Suprapubic skin (tissue), 4 donors: ENCODE data around the gene ACAT2. TPM values are rescaled to one million over a fixed set of nuclear protein-coding genes. Genes with fewer than 3 reads are reported as not detected.
"Not testable (repeated sequence)": the region's sequence is repeated elsewhere in the genome, so short reads cannot be mapped to it uniquely, and the experiment has no call there.

ENCODE experiments used
- DNase-seq, 2 donors: peaks; one replicate each; pipeline ENCODE4 v3.0.0-alpha.2; 2019; ENCODE audit warnings: low spot score in 2 of 2
- H3K27ac ChIP-seq: fragments of 200-600 bp; sonication (generic); one replicate; pipeline ENCODE4 v1.5.1; 2019
- H3K27me3 ChIP-seq: fragments of 200-600 bp; sonication (generic); one replicate; pipeline ENCODE4 v1.5.1; 2019
- H3K36me3 ChIP-seq: fragments of 200-600 bp; sonication (generic); one replicate; pipeline ENCODE4 v1.5.1; 2019
- H3K4me1 ChIP-seq: fragments of 200-600 bp; sonication (generic); one replicate; pipeline ENCODE4 v1.5.1; 2019
- H3K4me3 ChIP-seq: fragments of 200-600 bp; sonication (generic); one replicate; pipeline ENCODE4 v1.5.1; 2019; ENCODE audit warnings: mild to moderate bottlenecking
- H3K9me3 ChIP-seq: fragments of 200-600 bp; sonication (generic); one replicate; pipeline ENCODE4 v1.5.1; 2019
- CTCF ChIP-seq, 2 donors: fragments of 200-600 bp in 1 of 2; fragments of 450-650 bp in 1 of 2; sonication (generic) in 1 of 2; IDR thresholded peaks; one replicate each; pipeline ENCODE4 v1.5.1; 2016 to 2019; ENCODE audit warnings: antibody characterized with exemption in 2 of 2, mild to moderate bottlenecking in 1 of 2, moderate library complexity in 1 of 2
- EP300 ChIP-seq: sonication (generic); formaldehyde crosslinking; IDR thresholded peaks from one replicate; pipeline ENCODE4 v1.6.1; 2017; ENCODE audit warnings: antibody characterized with exemption
- POLR2A ChIP-seq, 2 donors: fragments of 450-650 bp; IDR thresholded peaks; one replicate each; pipeline ENCODE4 v1.6.1; 2017; ENCODE audit warnings: antibody characterized with exemption in 2 of 2, mild to moderate bottlenecking in 2 of 2, moderate library complexity in 2 of 2
- POLR2AphosphoS5 ChIP-seq, 3 donors: sonication (generic); formaldehyde crosslinking; IDR thresholded peaks; one replicate each; pipeline ENCODE4 v1.6.1; 2017; ENCODE audit warnings: antibody characterized with exemption in 3 of 3
- WGBS: methylation state at CpG from one replicate; pipeline ENCODE4 v1.1.5; 2018; 5-methylcytosine and 5-hydroxymethylcytosine counted together
- total RNA-seq, 4 donors: library from RNA; depleted of rRNA; stranded (reverse); fragments of >200 nt; gene quantifications; one replicate each; pipeline ENCODE4 v1.1.0, GENCODE V29; 2016

ACAT2 gene
- total RNA-seq, 4 donors from 2014 or later, result 7.2 to 23.1 (median 15.6) TPM

DNA sequence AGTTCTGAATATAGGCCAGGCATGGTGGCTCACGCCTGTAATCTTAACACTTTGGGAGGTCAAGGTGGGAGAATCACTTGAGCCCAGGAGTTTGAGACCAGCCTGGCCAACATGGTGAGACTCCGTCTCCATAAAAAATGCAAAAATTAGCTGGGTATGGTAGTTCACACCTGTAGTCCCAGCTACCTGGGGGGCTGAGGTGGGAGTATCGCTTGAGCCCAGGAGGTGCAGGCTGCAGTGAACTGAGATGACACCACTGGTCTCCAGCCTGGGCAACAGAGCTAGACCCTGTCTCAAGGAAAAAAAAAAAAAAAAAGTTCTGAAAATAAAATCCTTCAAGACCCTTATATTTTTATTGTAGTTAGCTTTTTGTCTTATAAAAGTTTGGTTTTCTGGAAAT is 46.2 kb upstream of the ACAT2 start:
- no peaks in the 10 kb centered on the region for H3K9me3 ChIP-seq
- WGBS, result 96% methylated on average over 3 of the region's 3 CpGs
- no peak for DNase-seq
- no peaks in the 10 kb centered on the region for H3K36me3 ChIP-seq
- no peak for TF ChIP-seq CTCF (IDR thresholded peaks at IDR 0.05)
- no peak for TF ChIP-seq POLR2AphosphoS5 (IDR thresholded peaks at IDR 0.05)
- no peak for TF ChIP-seq EP300
- no peak for TF ChIP-seq POLR2A (IDR thresholded peaks at IDR 0.05)
- H3K4me1 ChIP-seq, result peaks cover 54% of the 10 kb centered on the region
- peak overlapping the region; percentile 23 for H3K4me3 ChIP-seq
- peak overlapping the region; percentile 93 for H3K27ac ChIP-seq
- no peaks in the 10 kb centered on the region for H3K27me3 ChIP-seq

GRCh38 chr6:159716247-159717096 is 45.4 kb upstream of the ACAT2 start:
- Histone ChIP-seq H3K4me1 (peaks cover 54% of the 10 kb centered on the region), H3K4me3 (peak overlapping the region; percentile 23), H3K9me3 (no peaks in the 10 kb centered on the region), H3K36me3 (no peaks in the 10 kb centered on the region), H3K27ac (peak overlapping the region; percentile 93), H3K27me3 (no peaks in the 10 kb centered on the region)
- TF ChIP-seq POLR2A (IDR thresholded peaks at IDR 0.05) (no peak), EP300 (no peak), POLR2AphosphoS5 (IDR thresholded peaks at IDR 0.05) (peak; percentile 85 to 95 (median 90)), CTCF (IDR thresholded peaks at IDR 0.05) (no peak)
- WGBS, result 21% methylated on average over 5 of the region's 5 CpGs
- DNase-seq, result peak in 1 of 2 donors; percentile 78

- H3K9me3 ChIP-seq, result no peaks in the 10 kb centered on the region
- no peaks in the 10 kb centered on the region for H3K36me3 ChIP-seq
- H3K4me1 ChIP-seq, result peaks cover 52% of the 10 kb centered on the region
- H3K27ac ChIP-seq, result no peak overlapping the region
- H3K27me3 ChIP-seq, result no peaks in the 10 kb centered on the region
- WGBS, result 74% methylated on average over 3 of the region's 3 CpGs
- H3K4me3 ChIP-seq, result no peak overlapping the region
- no peak for DNase-seq
- TF ChIP-seq EP300 (no peak), POLR2A (IDR thresholded peaks at IDR 0.05) (no peak), POLR2AphosphoS5 (IDR thresholded peaks at IDR 0.05) (no peak), CTCF (IDR thresholded peaks at IDR 0.05) (no peak)
Measured at GRCh38 chr6:159718634-159719033, 43.2 kb upstream of the ACAT2 start.

DNA sequence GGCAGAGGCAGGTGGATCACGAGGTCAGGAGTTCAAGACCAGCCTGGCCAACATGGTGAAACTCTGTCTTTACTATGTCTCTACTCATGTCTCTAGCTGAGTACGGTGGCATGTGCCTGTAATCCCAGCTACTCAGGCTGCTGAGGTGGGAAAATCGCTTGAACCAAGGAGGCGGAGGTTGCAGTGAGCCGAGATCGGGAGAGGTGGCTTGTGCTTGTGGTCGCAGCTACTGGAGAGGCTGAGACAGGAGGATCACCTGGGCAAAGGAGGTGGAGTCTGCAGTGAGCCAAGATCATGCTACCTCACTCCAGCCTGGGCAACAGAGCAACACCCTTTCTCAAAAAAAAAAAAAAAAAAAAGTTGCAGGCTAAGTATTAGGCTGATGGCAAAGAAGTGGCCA is 42.6 kb upstream of the ACAT2 start:
- WGBS, result 91% methylated on average over 7 of the region's 7 CpGs
- no peak overlapping the region for H3K4me3 ChIP-seq
- H3K27ac ChIP-seq, result no peak overlapping the region
- peaks cover 51% of the 10 kb centered on the region for H3K4me1 ChIP-seq
- H3K9me3 ChIP-seq, result no peaks in the 10 kb centered on the region
- TF ChIP-seq CTCF (IDR thresholded peaks at IDR 0.05) (no peak), EP300 (no peak), POLR2AphosphoS5 (IDR thresholded peaks at IDR 0.05) (no peak), POLR2A (IDR thresholded peaks at IDR 0.05) (no peak)
- no peaks in the 10 kb centered on the region for H3K27me3 ChIP-seq
- H3K36me3 ChIP-seq, result no peaks in the 10 kb centered on the region
- no peak for DNase-seq

DNA sequence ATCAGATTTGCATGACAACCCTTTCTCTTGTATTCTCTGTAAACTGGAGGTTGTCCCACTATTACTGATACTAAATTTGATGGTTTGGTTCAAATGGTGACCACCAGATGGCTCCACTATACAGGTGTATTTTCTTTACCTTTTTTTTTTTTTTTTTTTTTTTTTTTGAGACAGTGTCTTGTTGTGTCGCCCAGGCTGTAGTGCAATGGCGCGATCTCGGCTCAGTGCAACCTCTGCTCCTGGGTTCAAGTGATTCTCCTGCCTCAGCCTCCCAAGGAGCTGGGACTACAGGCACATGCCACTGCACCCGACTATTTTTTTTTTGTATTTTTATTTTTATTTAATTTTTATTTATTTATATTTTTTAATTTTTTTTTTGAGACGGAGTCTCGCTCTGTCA is 41.1 kb upstream of the ACAT2 start:
- no peaks in the 10 kb centered on the region for H3K27me3 ChIP-seq
- no peak overlapping the region for H3K27ac ChIP-seq
- TF ChIP-seq CTCF (IDR thresholded peaks at IDR 0.05) (no peak), POLR2AphosphoS5 (IDR thresholded peaks at IDR 0.05) (no peak), EP300 (no peak), POLR2A (IDR thresholded peaks at IDR 0.05) (no peak)
- H3K4me1 ChIP-seq, result peaks cover 46% of the 10 kb centered on the region
- no peak overlapping the region for H3K4me3 ChIP-seq
- DNase-seq, result no peak
- 66% methylated on average over 7 of the region's 7 CpGs for WGBS
- H3K9me3 ChIP-seq, result no peaks in the 10 kb centered on the region
- H3K36me3 ChIP-seq, result no peaks in the 10 kb centered on the region

GRCh38 chr6:159721981-159722380 is 39.9 kb upstream of the ACAT2 start:
- H3K4me1 ChIP-seq, result peaks cover 42% of the 10 kb centered on the region
- H3K36me3 ChIP-seq, H3K27ac ChIP-seq, H3K9me3 ChIP-seq, H3K27me3 ChIP-seq, DNase-seq, H3K4me3 ChIP-seq: not testable (repeated sequence)
- 94% methylated on average over 3 of the region's 3 CpGs for whole genome bisulfite sequencing
